GM18526 (cell line): ENCODE data around the gene PLCB1.

Source experiments
- POLR2A ChIP-seq: IDR thresholded peaks from 3 replicates; pipeline ENCODE4 v1.6.1; 2011; ENCODE audit not compliant: insufficient read length; ENCODE audit errors: extremely low read depth

Gene PLCB1

DNA sequence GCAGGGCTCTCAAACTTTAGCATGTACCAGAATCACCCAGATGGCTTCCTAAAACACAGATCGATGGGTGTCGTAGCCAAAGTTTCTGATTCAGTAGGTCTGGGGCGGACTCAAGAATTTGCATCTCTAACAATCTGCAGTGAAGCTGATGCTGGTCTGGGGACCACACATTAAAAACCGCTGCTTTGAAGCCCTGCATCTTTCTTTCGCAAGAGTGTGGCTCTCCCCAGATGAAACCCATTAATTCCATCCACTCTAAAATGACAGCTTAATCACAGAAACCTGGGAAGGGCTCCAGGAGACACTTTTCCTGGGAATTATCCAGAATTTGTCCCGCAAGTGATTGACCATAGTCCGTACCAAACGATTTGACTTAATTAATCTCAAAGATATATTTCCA is 617.0 kb downstream of the PLCB1 start:
- no peak for TF ChIP-seq POLR2A

DNA sequence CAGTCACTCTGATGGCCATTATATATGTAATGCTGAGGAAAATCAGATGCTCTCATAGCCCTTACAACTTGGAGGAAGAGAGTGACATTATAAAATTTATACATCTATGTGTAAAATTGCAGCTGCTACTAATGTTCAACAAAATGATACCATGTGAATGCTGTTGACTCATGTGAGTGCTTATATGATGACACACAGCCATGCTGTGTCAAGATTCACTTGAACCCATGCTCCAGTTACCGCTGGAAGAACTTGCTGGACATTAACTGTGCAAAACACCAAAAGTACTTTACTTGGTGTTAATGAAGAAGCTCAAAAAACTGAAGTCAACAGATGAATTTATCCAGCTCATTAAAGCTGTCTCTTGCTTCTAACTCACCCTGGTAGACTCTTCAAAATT is 617.9 kb downstream of the PLCB1 start:
- TF ChIP-seq POLR2A, result no peak

DNA sequence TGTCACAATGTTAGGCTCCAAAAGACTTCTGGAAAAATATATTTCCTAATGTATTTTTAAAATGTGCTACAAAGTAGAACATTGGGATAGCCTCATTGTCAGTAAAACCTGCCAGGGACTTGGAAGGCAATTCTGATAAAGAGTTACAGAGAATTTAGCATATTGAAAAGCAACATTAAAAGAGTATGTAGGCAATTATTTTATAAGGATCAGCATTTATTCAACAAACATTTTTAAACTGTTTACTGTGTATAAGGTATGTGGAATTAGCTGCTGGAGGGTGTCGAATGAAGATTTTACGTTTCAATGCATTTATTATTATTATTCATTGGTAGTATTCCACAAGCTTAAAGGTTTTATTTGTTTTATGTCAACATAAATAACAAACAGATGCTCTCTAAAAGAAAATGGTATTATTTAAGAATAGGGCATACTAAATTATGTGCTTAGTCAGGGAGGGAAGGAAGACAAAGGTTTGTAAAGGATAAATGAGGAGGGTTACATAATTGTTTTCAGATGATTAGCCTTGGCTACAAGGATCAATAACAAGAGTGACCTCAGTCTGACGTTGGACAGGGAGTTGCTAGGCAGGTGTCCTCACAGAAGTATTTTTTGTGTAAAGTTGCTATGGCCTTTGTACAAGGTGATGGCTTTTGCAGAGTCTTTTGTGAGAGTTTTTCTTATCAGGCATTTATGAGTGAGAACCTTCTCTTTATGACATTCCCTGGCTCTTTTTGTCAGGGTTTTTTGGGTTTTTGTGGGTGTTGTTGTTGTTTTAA is 623.5 kb downstream of the PLCB1 start:
- TF ChIP-seq POLR2A, result no peak

DNA sequence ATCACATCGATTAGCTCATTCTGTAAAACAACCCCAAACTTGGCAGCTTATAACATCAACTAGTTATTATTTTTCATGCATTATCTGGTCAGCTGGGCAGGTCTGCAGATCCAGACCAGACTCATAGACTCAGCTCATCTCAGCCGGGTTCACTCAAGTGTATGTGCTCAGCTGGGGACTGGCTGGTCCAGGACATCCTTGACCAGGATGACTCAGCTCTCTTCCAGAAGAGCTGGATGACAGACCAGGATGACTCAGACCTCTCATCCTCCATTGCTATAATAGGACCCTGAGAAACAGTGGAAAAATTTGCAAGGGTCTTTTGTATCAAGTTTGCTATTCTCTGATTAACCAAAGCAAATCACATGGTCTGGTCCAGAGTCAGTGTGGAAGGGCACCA is 624.3 kb downstream of the PLCB1 start:
- no peak for TF ChIP-seq POLR2A

DNA sequence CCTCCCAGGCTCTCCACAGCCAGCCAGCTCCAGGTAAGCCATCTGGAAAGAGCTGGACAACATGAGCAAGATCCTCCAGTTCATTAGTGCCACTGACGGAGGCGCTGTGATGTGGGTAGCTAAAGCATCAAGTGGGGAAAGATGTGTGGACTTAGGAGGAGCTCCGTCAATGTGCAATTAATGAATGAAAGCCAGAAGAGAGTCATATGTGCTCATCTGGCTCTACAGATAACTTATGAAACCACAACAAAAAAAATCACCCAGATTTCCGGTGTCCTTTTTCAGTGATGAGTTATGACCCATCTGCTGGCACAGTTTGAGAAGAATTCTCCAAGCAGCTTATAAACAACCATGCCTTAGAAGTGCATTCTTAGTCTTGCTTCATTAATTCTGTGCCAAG is 625.1 kb downstream of the PLCB1 start:
- no peak for TF ChIP-seq POLR2A

DNA sequence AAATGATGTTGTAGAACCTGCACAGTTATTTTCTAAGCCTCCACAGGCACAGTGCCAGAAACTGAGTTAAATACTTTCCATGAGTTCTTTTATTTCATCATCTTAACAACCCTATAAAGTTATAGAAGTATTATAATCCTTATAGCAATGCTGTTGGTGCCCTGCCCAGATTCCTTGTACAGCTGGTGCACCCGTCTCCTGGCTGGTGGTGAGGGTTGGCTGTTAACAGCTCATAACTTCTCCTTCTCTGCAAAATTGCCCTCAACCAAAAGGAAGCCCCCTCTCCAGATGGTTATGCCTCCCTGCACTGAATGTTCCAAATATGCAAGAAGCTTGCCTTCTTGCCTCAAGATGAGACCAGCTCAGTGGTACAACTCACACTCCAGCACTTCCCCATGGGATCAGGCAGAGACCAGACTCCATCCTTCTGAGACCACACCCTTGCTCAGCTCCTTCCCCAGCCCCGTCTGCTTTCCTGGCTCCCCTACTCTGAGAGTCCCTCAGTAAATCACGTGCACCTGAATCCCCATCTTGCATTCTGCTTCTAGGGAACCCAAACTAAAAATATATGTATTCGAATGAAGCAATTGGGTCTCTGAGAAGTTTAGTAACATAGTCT is 632.4 kb downstream of the PLCB1 start:
- TF ChIP-seq POLR2A, result no peak

DNA sequence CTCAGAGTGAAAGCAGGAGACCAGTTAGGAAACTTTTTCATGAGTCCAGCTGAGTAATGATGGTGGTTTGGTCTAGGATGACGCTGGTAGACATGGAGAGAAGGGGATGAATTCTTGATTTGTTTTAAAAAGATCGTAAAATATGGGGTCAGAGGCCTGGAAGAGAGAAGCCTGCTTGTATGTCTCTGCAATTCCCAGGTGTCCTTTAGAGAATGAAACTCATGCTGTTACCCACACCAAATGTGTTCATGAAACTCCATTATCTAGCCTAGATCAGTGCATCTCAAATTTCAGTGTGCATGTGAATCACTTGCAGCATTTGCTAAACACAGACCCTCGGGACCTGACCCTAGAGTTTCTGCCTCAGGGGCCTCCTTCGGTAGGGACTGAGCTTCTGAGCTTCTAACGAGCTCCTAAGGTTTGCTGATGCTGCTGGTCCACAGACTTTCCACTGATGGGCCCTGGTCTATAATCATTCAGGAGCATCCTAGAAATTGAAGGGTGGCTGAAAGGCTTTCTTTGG is 634.9 kb downstream of the PLCB1 start:
- TF ChIP-seq POLR2A, result no peak

DNA sequence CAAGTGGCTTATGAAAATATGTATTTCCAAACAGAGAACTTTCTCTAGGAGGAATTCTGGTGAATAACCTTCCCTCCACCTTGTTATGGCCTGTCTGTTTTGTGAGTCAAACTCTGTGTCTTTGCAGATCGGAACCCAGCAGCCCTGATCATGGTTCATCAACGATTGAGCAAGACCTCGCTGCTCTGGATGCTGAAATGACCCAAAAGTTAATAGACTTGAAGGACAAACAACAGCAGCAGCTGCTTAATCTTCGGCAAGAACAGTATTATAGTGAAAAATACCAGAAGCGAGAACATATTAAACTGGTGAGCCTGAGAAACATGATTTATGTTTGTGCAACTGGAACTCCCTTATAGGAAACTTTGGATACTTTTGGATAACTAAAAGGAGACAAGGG is 642.3 kb downstream of the PLCB1 start:
- TF ChIP-seq POLR2A, result no peak

DNA sequence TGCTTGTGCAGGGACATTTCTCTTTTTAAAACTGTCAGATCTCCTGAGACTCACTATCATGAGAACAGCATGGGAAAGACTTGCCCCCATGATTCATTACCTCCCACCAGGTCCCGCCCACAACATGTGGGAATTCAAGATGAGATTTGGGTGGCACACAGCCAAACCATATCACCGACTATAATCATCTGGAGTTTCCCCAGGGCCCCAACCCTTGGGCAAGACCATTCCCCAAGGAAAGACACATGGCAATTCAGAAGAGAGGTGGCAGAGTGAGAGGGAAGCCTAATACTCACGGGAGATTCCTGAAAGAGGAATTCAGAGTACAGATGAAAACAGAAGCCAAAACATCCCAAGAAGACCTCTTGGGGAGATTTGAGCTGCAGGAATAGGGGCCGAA is 645.8 kb downstream of the PLCB1 start:
- no peak for TF ChIP-seq POLR2A

DNA sequence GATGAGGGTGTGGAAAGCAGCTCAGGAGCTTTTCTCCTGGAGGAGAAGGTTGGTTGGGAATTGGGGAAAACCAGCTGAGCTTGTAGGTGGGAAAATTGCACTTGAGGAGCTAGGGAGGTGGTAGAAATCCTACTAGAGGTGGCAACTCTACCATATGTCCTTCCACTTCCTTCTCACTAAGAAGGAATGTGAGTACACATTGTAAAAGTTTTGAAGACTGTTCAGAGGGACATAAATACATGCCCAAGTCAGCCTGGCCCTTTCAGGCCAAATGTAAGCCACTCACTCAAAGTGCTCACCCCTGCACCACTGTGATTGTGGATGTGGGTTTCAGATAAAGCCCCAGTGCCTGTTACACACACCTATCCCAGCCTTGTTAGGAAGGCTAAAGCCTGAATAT is 646.3 kb downstream of the PLCB1 start:
- TF ChIP-seq POLR2A, result no peak

DNA sequence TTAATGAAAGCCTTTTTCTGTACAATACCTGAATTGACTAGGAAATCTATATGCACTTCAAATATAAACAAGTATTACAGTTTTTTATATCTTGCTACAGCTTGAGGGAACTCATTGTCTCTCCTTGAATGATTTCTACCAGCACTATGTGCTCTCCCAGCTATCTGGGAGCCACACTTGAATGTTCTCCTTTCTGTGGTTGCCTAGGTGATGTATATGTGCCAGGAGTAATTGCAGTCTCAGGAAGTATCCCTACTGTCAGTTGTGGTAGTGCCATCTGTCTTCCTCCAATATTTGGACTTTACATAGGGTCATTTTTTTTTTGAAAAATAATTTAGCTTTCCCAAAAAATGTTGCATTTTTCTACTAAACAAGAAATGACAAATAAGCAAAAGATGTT is 648.8 kb downstream of the PLCB1 start:
- no peak for TF ChIP-seq POLR2A

DNA sequence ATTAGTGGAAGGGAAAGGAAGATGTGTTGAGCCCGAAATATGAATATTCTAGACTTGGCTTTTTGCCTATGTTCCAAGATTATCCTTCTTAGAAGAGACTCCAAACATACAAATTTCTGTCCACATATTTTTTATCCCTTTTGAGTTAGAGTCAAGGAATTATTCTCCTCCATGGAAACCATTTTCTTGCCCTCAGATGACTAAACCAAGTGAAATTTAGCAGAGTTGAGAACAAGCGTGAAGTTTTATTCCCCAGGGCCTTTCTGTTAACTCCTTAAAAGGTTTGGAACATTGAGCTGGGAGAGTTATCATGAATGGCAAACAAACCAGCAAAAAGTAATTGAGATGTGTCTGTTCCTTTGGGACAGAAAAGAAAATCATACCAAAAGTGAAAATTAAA is 650.7 kb downstream of the PLCB1 start:
- TF ChIP-seq POLR2A, result no peak

DNA sequence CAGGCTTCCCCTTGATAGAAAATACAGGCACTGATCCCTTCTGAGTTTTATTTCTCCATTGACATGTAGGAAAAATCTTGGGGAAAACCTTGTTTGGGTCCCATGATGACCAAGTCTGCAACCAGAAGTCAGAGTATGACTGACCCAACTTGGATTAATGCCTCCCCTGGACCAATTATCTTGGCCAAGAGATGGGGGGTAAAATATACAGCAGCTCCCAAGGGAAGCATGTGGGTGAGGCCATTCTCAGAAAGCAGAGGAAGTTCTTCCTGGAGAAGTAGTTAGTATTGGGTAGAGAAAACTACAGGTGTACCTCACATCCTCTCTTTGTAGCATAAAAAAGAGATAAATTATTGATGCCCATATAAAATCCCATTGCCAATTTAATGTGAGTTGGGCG is 651.7 kb downstream of the PLCB1 start:
- TF ChIP-seq POLR2A, result no peak

DNA sequence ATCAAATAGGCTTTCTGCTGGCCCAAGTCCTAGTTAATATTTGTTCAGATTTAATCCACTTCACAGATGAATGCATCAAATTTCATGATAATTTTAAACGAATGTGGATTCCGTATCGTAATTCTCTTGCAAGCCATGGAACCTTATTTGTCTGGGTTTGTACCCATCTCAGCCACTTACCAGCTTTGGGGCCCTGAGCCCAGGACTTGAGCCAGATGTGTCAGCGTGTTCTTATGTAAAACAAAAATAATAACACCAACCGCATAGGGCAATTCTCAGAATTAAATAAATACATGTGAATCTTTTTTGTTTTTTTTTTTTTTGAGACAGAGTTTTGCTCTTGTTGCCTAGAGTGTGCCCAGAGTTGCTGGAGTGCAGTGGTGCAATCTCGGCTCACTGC is 654.3 kb downstream of the PLCB1 start:
- TF ChIP-seq POLR2A, result no peak

DNA sequence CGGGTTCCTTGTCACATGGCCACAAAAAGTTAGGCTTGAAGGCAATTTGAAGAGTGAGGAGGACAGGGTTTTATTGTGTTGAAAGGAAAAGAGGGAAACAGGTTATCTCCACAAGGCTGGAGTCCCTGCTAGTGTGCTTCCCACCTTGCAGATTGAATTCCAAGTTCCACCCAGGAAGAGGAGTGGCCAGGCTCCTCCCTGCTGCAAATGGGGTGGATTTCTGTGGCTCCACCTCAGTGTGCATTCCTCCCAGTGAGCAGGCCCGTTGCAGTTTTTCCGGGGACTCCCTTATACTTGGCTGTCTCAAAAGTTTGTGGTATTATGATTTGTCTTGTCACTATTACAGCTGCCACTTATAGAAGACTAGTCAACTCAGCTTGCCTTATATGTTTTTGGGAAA is 655.0 kb downstream of the PLCB1 start:
- TF ChIP-seq POLR2A, result no peak

DNA sequence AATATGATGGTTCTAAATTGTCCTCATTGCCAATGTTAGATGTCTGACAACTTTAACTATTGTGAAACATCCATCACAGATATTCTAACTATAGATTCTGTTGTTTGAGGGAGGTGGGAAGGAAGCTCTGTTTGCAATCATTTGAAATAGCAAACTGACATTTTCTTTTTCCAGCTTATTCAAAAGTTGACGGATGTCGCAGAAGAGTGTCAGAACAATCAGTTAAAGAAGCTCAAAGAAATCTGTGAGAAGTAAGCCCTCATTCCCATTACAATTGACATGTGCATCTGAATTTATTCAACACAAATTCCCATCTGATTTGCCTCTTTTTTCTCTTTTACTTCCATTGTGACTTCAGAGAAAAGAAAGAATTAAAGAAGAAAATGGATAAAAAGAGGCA is 656.2 kb downstream of the PLCB1 start:
- no peak for TF ChIP-seq POLR2A

DNA sequence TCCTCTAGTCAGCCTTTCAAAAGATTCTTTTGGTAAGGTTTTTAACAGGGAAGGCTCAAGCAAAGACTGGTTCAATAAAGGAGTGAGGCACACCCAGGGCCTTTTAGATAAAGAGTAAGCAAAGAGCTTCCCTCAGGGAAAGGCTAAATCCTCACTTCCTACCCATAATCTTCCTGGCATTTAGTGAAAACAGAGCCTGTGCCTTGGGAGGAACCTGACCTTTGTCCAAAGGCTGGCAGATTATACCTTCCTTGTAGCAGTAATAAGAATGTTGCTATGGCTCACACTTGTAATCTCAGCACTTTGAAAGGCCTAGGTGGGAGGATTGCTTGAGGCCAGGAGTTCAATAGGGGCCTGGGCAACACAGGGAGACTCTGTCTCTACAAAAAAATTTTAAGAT is 656.8 kb downstream of the PLCB1 start:
- TF ChIP-seq POLR2A, result no peak
